K562 (cell line): ENCODE data around the gene SRP72. TPM values are rescaled to one million over a fixed set of nuclear protein-coding genes. Genes with fewer than 3 reads are reported as not detected.

Experiments
- ARID1B ChIP-seq: fragments of 450-650 bp; IDR thresholded peaks from 2 replicates; pipeline ENCODE4 v1.6.1; 2016; ENCODE audit warnings: antibody characterized with exemption, mild to moderate bottlenecking, inconsistent platforms
- BCOR ChIP-seq: fragments of 450-650 bp; IDR thresholded peaks from 2 replicates; pipeline ENCODE4 v1.6.1; 2016
- CHD2 ChIP-seq: IDR thresholded peaks from 2 replicates; pipeline ENCODE4 v1.6.1; 2011; ENCODE audit warnings: low read depth, low read length
- CREBBP ChIP-seq: IDR thresholded peaks from one replicate; pipeline ENCODE4 v1.6.1; 2012; ENCODE audit warnings: low read depth, mild to moderate bottlenecking, control low read depth, inconsistent platforms, low read length
- ETV6 ChIP-seq, 3 experiments: fragments of 150-350 bp in 1 of 3; sonication (generic) in 1 of 3; formaldehyde crosslinking in 1 of 3; IDR thresholded peaks; 2 replicates each; pipeline versions ENCODE4 v1.6.1 to v1.8.0; 2014 to 2022; ENCODE audit warnings: borderline replicate concordance in 2 of 3, low read depth in 2 of 3, antibody characterized with exemption in 1 of 3, low read length in 1 of 3, mild to moderate bottlenecking in 1 of 3, missing genetic modification reagents in 1 of 3
- FOXK1 ChIP-seq: sonication (generic); formaldehyde crosslinking; IDR thresholded peaks from 2 replicates; pipeline ENCODE4 v1.8.0; 2022; ENCODE audit warnings: missing genetic modification reagents, mild to moderate bottlenecking, borderline replicate concordance
- HNRNPH1 ChIP-seq: fragments of 200-400 bp; formaldehyde crosslinking; optimal IDR thresholded peaks from 2 replicates; pipeline ENCODE3; 2017; ENCODE audit warnings: low read depth, mild to moderate bottlenecking, low read length, moderate library complexity
- KDM1A ChIP-seq, 2 experiments: fragments of 450-650 bp; IDR thresholded peaks; 2 replicates each; pipeline ENCODE4 v1.6.1; 2016; ENCODE audit warnings: mild to moderate bottlenecking in 2 of 2
- KLF16 ChIP-seq: IDR thresholded peaks from 2 replicates; pipeline ENCODE4 v1.6.1; 2016; ENCODE audit warnings: antibody characterized with exemption
- MAFG ChIP-seq: fragments of 450-650 bp; conservative IDR thresholded peaks from 2 replicates; pipeline ENCODE4 v1.6.1; 2016; ENCODE audit warnings: missing genetic modification characterization, missing compliant biosample characterization
- MECOM ChIP-seq: fragments of 250-450 bp; sonication (Bioruptor Pico); IDR thresholded peaks from 2 replicates; pipeline ENCODE4 v1.8.0; 2022; ENCODE audit warnings: inconsistent platforms
- NR4A1 ChIP-seq, 2 experiments: fragments of 250-450 bp in 1 of 2; fragments of 450-650 bp in 1 of 2; sonication (Bioruptor Pico) in 1 of 2; IDR thresholded peaks; 2 replicates each; pipeline versions ENCODE4 v1.4.0 to v1.6.1; 2016 to 2020; ENCODE audit warnings: mild to moderate bottlenecking in 2 of 2, missing compliant biosample characterization in 1 of 2, missing genetic modification characterization in 1 of 2, moderate library complexity in 1 of 2
- POLR2A ChIP-seq: fragments of 450-650 bp; conservative IDR thresholded peaks from 2 replicates; pipeline ENCODE4 v1.6.1; 2016
- PTBP1 ChIP-seq: fragments of 200-400 bp; formaldehyde crosslinking; IDR thresholded peaks from 2 replicates; pipeline ENCODE4 v1.6.1; 2017; ENCODE audit warnings: low read depth, low read length
- RBM22 ChIP-seq: fragments of 200-400 bp; formaldehyde crosslinking; IDR thresholded peaks from 2 replicates; pipeline ENCODE4 v1.6.1; 2018; ENCODE audit warnings: low read length, low read depth; ENCODE audit not compliant: poor library complexity, severe bottlenecking
- SMAD2 ChIP-seq: fragments of 150-350 bp; IDR thresholded peaks from 2 replicates; pipeline ENCODE4 v1.6.1; 2014; ENCODE audit warnings: low read depth, mild to moderate bottlenecking, low read length
- SREBF2 ChIP-seq: sonication (generic); formaldehyde crosslinking; IDR thresholded peaks from 2 replicates; pipeline ENCODE4 v1.4.0; 2020; ENCODE audit warnings: mild to moderate bottlenecking, missing genetic modification reagents
- STAT5A ChIP-seq: IDR thresholded peaks from 2 replicates; pipeline ENCODE4 v1.6.1; 2012; ENCODE audit warnings: low read length, inconsistent platforms, borderline replicate concordance
- THRB ChIP-seq: fragments of 450-650 bp; formaldehyde crosslinking; conservative IDR thresholded peaks from 2 replicates; pipeline ENCODE4 v1.4.0; 2022; ENCODE audit warnings: mild to moderate bottlenecking, missing genetic modification characterization
- VEZF1 ChIP-seq: fragments of 200-800 bp; sonication (Bioruptor generic); IDR thresholded peaks from 2 replicates; pipeline ENCODE4 v1.6.1; 2017; ENCODE audit warnings: missing genetic modification characterization, missing compliant biosample characterization
- ZBTB8A ChIP-seq: fragments of 450-650 bp; IDR thresholded peaks from 2 replicates; pipeline ENCODE4 v1.6.1; 2018; ENCODE audit warnings: mild to moderate bottlenecking, moderate library complexity; ENCODE audit not compliant: partially characterized antibody
- ZNF23 ChIP-seq: fragments of 250-450 bp; sonication (Bioruptor Pico); IDR thresholded peaks from 2 replicates; pipeline ENCODE4 v1.4.0; 2020; ENCODE audit warnings: mild to moderate bottlenecking
- ZNF347 ChIP-seq: fragments of 450-650 bp; formaldehyde crosslinking; IDR thresholded peaks from 2 replicates; pipeline ENCODE4 v1.4.0; 2020; ENCODE audit warnings: low read depth, mild to moderate bottlenecking, moderate library complexity
- ZNF444 ChIP-seq: fragments of 250-450 bp; sonication (Bioruptor Pico); IDR thresholded peaks from 2 replicates; pipeline ENCODE4 v1.4.0; 2020; ENCODE audit warnings: mild to moderate bottlenecking, moderate library complexity
- ZNF644 ChIP-seq: fragments of 200-800 bp; sonication (Bioruptor generic); IDR thresholded peaks from 2 replicates; pipeline ENCODE4 v1.6.1; 2016; ENCODE audit warnings: low read depth, missing genetic modification characterization, missing compliant biosample characterization
- ZNF75A ChIP-seq: fragments of 450-650 bp; formaldehyde crosslinking; IDR thresholded peaks from 2 replicates; pipeline ENCODE4 v1.4.0; 2020; ENCODE audit warnings: mild to moderate bottlenecking
- ZNF785 ChIP-seq: fragments of 250-450 bp; sonication (Bioruptor Pico); IDR thresholded peaks from 2 replicates; pipeline ENCODE4 v1.4.0; 2020; ENCODE audit warnings: mild to moderate bottlenecking
- ZNF79 ChIP-seq: fragments of 250-450 bp; sonication (Bioruptor Pico); IDR thresholded peaks from 2 replicates; pipeline ENCODE4 v1.4.0; 2020; ENCODE audit warnings: low read depth, mild to moderate bottlenecking, moderate library complexity
- polyA plus RNA-seq, 8 experiments: library from polyadenylated mRNA; depleted of rRNA in 4 of 8; stranded (reverse) in 5 of 8; unstranded in 3 of 8; fragments of >200 nt; fragmentation: Nextera tagmentation in 2 of 8; fragmentation: Illumina TruSeq in 1 of 8; extraction: Ambion mirVana in 2 of 8; extraction: Trizol in 1 of 8; gene quantifications; 2 replicates each; pipeline versions ENCODE4 v1.2.1 to v1.2.3, GENCODE V29; 2011 to 2014; ENCODE audit warnings: inconsistent platforms in 1 of 8, missing spikeins in 1 of 8
- total RNA-seq, 7 experiments: library from RNA; depleted of rRNA in 6 of 7; stranded (reverse); fragments of >200 nt in 6 of 7; fragmentation: Illumina TruSeq in 2 of 7; extraction: Trizol in 2 of 7; gene quantifications; 2 replicates each; pipeline versions ENCODE4 v1.2.1 to v1.2.3, GENCODE V29; 2011 to 2021; ENCODE audit warnings: low replicate concordance in 1 of 7

Gene SRP72
- total and polyA plus RNA-seq, 9 of the 15 experiments (the other 6 are each of a cell fraction or from before 2014, with no cell fraction given), result 124 to 341 (median 202) TPM

GRCh38 chr4:56435140-56435926, 32.1 kb upstream of the SRP72 start, which contains the start of gene PPAT (continued):
- TF ChIP-seq ETV6 (IDR thresholded peaks at IDR 0.05; ENCODE audit: borderline replicate concordance in 1 of 2, low read depth in 2 of 2, low read length in 1 of 2), result no peak
- no peak for TF ChIP-seq ETV6 (CRISPR knock-in tag; IDR thresholded peaks at IDR 0.05; ENCODE audit: borderline replicate concordance)
- peak; percentile 82 for TF ChIP-seq RBM22
- no peak for TF ChIP-seq CREBBP
- 0 out of 2 replicates have a peak, but pooled peaks have one; percentile 14 for TF ChIP-seq STAT5A
- no peak for TF ChIP-seq ZNF23 (CRISPR knock-in tag)
- no peak for TF ChIP-seq FOXK1 (CRISPR knock-in tag)
- no peak for TF ChIP-seq ZNF75A (CRISPR knock-in tag)
- no peak for TF ChIP-seq MECOM (CRISPR knock-in tag)
- 0 out of 2 replicates have a peak, but pooled peaks have one; percentile 20 for TF ChIP-seq BCOR
- TF ChIP-seq NR4A1 (CRISPR knock-in tag; IDR thresholded peaks at IDR 0.05), result no peak
- TF ChIP-seq NR4A1 (tag; IDR thresholded peaks at IDR 0.05), result no peak
- TF ChIP-seq ZNF347 (CRISPR knock-in tag), result no peak
- TF ChIP-seq PTBP1, result no peak
- peak; percentile 82 for TF ChIP-seq CHD2
- TF ChIP-seq MAFG (tag), result no peak
- TF ChIP-seq SREBF2 (CRISPR knock-in tag), result no peak
- TF ChIP-seq ZNF644 (tag), result no peak
- TF ChIP-seq KLF16, result no peak
- peak; percentile 86 for TF ChIP-seq POLR2A
- no peak for TF ChIP-seq SMAD2
- 0 out of 2 replicates have a peak, but pooled peaks have one; percentile 31 for TF ChIP-seq ARID1B
- no peak for TF ChIP-seq THRB (CRISPR knock-in tag)
- TF ChIP-seq ZNF785, result no peak
- TF ChIP-seq KDM1A (IDR thresholded peaks at IDR 0.05), result no peak
- no peak for TF ChIP-seq ZNF79 (CRISPR knock-in tag)
- no peak for TF ChIP-seq HNRNPH1
- TF ChIP-seq VEZF1, result peak; percentile 66; the same call in 1 of the 2 replicates
- no peak for TF ChIP-seq ZBTB8A
- no peak for TF ChIP-seq ZNF444 (CRISPR knock-in tag)
